ENCODE data around the gene ENO3. TPM values are rescaled to one million over a fixed set of nuclear protein-coding genes. Genes with fewer than 3 reads are reported as not detected.
"Not testable (repeated sequence)": the region's sequence is repeated elsewhere in the genome, so short reads cannot be mapped to it uniquely, and the experiment has no call there.

The ENO3 gene
- total RNA-seq, 4 donors from 2014 or later = 2.0 to 4.2 (median 3.2) TPM

DNA sequence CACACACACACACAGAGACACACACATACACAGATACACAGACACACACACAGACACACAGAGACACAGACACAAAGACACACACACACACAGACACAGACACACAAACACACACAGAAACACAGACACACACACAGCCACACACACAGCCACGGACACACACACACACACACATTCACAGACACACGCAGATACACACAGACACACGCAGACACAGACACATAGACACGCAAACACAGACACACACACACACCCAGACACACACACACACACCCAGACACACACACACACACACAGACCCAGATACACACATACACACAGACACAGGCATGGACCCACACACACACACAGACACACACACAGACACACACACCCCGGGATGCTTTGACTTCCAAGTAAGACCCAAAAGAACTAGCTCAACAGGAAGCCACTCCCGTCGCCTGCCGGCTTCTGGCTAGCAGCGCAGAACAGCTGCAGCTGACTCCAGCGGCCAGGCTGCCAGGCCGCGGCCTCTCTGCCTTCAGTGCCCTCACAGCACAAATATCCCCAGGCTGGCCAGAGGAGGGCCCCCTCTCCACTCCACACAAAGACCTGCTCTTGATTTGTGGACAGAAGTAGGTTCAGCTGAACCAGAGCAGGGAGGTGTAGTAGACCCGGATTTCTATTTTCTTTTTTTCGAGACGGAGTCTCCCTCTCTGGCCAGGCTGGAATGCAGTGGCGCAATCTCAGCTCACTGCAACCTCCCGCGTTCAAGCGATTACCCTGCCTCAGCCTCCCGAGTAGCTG is 42.0 kb upstream of the ENO3 start:
- peak in 2 of 3 donors; percentile 37 to 51 for TF ChIP-seq POLR2AphosphoS5 (IDR thresholded peaks at IDR 0.05)
- no peak for TF ChIP-seq EP300 (IDR thresholded peaks at IDR 0.05)
- TF ChIP-seq CTCF (IDR thresholded peaks at IDR 0.05) = peak; percentile 78 to 80
- WGBS = 14% methylated on average over 13 of the region's 20 CpGs
- H3K36me3 ChIP-seq = no peaks in the 10 kb centered on the region
- peaks cover 22% of the 10 kb centered on the region for H3K4me1 ChIP-seq
- peak overlapping the region; percentile 91 for H3K27ac ChIP-seq
- peak; percentile 93 for DNase-seq (ENCODE audit: low spot score in 2 of 2)
- H3K27me3 ChIP-seq = no peaks in the 10 kb centered on the region
- H3K4me3 ChIP-seq = no peak overlapping the region
- no peaks in the 10 kb centered on the region for H3K9me3 ChIP-seq

GRCh38 chr17:4913994-4914393 is 36.9 kb upstream of the ENO3 start:
- no peak for DNase-seq (ENCODE audit: low spot score in 2 of 2)
- no peaks in the 10 kb centered on the region for H3K9me3 ChIP-seq
- TF ChIP-seq CTCF (IDR thresholded peaks at IDR 0.05) (no peak), POLR2AphosphoS5 (IDR thresholded peaks at IDR 0.05) (no peak), EP300 (IDR thresholded peaks at IDR 0.05) (no peak), POLR2A (IDR thresholded peaks at IDR 0.05) (no peak)
- H3K27ac ChIP-seq = no peak overlapping the region
- H3K36me3 ChIP-seq = no peaks in the 10 kb centered on the region
- H3K4me3 ChIP-seq = no peak overlapping the region
- H3K4me1 ChIP-seq = peaks cover 9% of the 10 kb centered on the region
- 71% methylated on average over 1 of the region's 1 CpG for WGBS
- no peaks in the 10 kb centered on the region for H3K27me3 ChIP-seq

- H3K27me3 ChIP-seq = not testable (repeated sequence)
- WGBS = 96% methylated on average over 4 of the region's 4 CpGs
Observed at GRCh38 chr17:4914551-4914950, 36.4 kb upstream of the ENO3 start.

GRCh38 chr17:4919511-4920047 is 31.3 kb upstream of the ENO3 start:
- Histone ChIP-seq H3K9me3 (no peaks in the 10 kb centered on the region), H3K27me3 (no peaks in the 10 kb centered on the region), H3K4me1 (no peaks in the 10 kb centered on the region), H3K4me3 (no peak overlapping the region), H3K27ac (no peak overlapping the region), H3K36me3 (no peaks in the 10 kb centered on the region)
- no peak for TF ChIP-seq POLR2AphosphoS5 (IDR thresholded peaks at IDR 0.05)
- no peak for TF ChIP-seq POLR2A (IDR thresholded peaks at IDR 0.05)
- no peak for TF ChIP-seq CTCF (IDR thresholded peaks at IDR 0.05)
- TF ChIP-seq EP300 (IDR thresholded peaks at IDR 0.05) = no peak
- WGBS = 54% methylated on average over 8 of the region's 8 CpGs
- DNase-seq (ENCODE audit: low spot score in 2 of 2) = no peak

More at GRCh38 chr17:4914551-4914950, 36.4 kb upstream of the ENO3 start:
- H3K36me3 ChIP-seq; DNase-seq (ENCODE audit: low spot score in 2 of 2); H3K4me1 ChIP-seq; H3K4me3 ChIP-seq; H3K27ac ChIP-seq; H3K9me3 ChIP-seq: not testable (repeated sequence)

DNA sequence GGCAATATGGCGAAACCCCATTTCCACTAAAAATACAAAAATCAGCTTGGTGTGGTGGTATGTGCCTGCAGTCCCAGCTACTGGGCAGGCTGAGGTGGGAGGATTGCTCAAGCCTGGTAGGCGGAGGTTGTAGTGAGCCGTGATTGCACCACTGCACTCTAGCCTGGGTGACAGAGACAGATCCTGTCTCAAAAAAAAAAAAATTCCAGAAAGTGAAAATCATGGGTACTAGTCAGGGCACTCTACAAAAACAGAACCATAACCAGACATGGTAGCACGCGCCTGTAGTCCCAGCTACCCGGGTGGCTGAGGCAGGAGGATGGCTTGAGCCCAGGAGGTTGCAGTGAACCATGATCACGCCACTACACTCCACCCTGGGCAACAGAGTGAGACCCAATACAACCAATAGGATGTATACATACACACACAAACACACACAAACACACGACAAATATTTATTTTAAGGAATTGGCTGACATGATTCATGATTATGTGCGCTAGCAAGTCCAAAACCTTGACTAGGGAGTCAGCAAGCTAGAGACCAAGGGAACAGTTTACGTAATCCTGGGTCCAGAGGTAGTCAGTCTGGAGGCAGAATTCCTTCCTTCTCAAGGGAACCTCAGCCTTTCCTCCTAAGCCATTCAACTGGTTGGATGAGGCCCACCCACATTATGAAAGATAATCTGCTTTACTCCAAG is 30.4 kb upstream of the ENO3 start:
- 78% methylated on average over 10 of the region's 10 CpGs for WGBS
- Histone ChIP-seq H3K9me3 (no peaks in the 10 kb centered on the region), H3K36me3 (no peaks in the 10 kb centered on the region), H3K27ac (no peak overlapping the region), H3K27me3 (no peaks in the 10 kb centered on the region), H3K4me3 (no peak overlapping the region), H3K4me1 (no peaks in the 10 kb centered on the region)
- DNase-seq (ENCODE audit: low spot score in 2 of 2) = no peak
- TF ChIP-seq EP300 (IDR thresholded peaks at IDR 0.05) = no peak
- TF ChIP-seq POLR2AphosphoS5 (IDR thresholded peaks at IDR 0.05) = no peak
- TF ChIP-seq CTCF (IDR thresholded peaks at IDR 0.05) = no peak
- TF ChIP-seq POLR2A (IDR thresholded peaks at IDR 0.05) = no peak

Data from suprapubic skin (tissue), 4 donors.